ENCODE measurements around the gene FRMD8. TPM values are rescaled to one million over a fixed set of nuclear protein-coding genes. Genes with fewer than 3 reads are reported as not detected.
A peak's percentile ranks its signal among the peaks of the same experiment; 100 is the strongest.

The FRMD8 gene
- total RNA-seq, 1 experiment from 2014 or later = 51.1 TPM

DNA sequence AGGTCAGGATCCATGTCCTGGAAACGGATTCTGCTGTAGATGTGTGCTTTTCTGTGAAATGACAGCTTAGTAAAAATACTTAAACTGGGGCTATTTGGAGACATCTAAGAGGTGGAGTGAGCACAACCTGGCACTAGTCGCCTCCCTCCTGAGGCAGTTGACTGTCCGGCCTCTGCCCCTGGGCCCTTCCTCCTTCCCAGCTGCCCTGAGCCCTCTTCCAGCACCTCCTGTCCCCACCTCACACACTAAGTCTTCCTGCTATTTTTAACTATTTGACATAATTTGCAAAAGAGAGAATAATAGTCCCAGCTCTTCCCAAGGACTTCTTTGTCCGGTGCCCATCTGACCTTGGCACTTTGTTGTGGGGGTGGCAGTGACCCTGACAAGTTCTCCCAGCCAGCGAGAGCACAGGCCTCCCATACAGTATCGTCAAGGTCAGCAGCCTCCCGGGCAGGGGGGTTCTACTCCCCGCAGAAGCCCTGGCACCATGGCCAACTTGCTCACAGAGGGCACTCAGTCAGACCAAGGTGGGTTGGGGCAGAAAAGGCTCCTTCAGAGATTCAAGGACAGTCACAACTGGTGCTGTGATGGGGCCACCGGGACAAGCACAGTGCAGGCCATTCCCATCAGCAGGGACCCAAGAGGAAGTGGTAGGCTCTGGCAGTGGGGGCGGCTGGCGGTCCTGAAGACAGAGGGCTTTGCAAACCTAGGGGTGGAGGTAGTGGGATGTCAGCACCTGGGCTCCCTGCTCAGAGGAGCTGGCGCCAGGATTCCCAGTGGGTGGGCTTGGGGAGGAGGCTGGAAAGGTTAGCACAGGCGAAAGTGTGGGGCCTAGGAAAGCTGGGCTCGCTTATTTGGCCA, 30.6 kb downstream of the FRMD8 start:
- POLR2A ChIA-PET (ENCODE audit: low non-redundant PET) = interaction anchor here (1.0 to 1.2 kb wide), 3 partner anchors 8 to 82 kb away, joined by 3 to 6 read pairs (median 5); partner anchors contain the start of gene MALAT1
- BruUV-seq (replicated peaks) = no TSS peak
- peak overlapping the region; percentile 100 for H3K27ac ChIP-seq (ENCODE audit: low read depth, low read length, poor library complexity, severe bottlenecking)
- intact Hi-C loops (cut with micrococcal nuclease; ENCODE audit: unreplicated experiment) = loop anchor here (1.0 to 5.0 kb wide), 3 partner anchors 16 to 93 kb away; partner anchors contain the start of gene SLC25A45
- TF ChIP-seq EZH2 (IDR thresholded peaks at IDR 0.05; ENCODE audit: borderline replicate concordance, low read depth, low read length, poor library complexity, severe bottlenecking) = no peak
- TF ChIP-seq, protein P1, sequence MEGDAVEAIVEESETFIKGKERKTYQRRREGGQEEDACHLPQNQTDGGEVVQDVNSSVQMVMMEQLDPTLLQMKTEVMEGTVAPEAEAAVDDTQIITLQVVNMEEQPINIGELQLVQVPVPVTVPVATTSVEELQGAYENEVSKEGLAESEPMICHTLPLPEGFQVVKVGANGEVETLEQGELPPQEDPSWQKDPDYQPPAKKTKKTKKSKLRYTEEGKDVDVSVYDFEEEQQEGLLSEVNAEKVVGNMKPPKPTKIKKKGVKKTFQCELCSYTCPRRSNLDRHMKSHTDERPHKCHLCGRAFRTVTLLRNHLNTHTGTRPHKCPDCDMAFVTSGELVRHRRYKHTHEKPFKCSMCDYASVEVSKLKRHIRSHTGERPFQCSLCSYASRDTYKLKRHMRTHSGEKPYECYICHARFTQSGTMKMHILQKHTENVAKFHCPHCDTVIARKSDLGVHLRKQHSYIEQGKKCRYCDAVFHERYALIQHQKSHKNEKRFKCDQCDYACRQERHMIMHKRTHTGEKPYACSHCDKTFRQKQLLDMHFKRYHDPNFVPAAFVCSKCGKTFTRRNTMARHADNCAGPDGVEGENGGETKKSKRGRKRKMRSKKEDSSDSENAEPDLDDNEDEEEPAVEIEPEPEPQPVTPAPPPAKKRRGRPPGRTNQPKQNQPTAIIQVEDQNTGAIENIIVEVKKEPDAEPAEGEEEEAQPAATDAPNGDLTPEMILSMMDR (conservative IDR thresholded peaks at IDR 0.05; ENCODE audit: low read depth, low read length) = no peak
- CTCF ChIA-PET = interaction anchor here (1.0 to 4.1 kb wide), 5 partner anchors 16 to 92 kb away, joined by 3 to 92 read pairs (median 5); no protein-coding TSS in a partner anchor
- peaks cover 2% of the 10 kb centered on the region for H3K36me3 ChIP-seq (ENCODE audit: insufficient read depth, low read length, poor library complexity, severe bottlenecking)
- H3K27me3 ChIP-seq (replicated peaks; ENCODE audit: insufficient read depth, low read depth, low read length, poor library complexity) = no peaks in the 10 kb centered on the region
- H3K4me1 ChIP-seq (ENCODE audit: insufficient read depth, low read length, poor library complexity, severe bottlenecking) = peaks cover 61% of the 10 kb centered on the region
- no peaks in the 10 kb centered on the region for H3K9me3 ChIP-seq (ENCODE audit: low read depth, low read length, poor library complexity, severe bottlenecking)
- peak overlapping the region; percentile 22 for H3K4me3 ChIP-seq (ENCODE audit: low read depth, low read length, poor library complexity, severe bottlenecking)
- no peak for DNase-seq (ENCODE audit: low spot score)

DNA sequence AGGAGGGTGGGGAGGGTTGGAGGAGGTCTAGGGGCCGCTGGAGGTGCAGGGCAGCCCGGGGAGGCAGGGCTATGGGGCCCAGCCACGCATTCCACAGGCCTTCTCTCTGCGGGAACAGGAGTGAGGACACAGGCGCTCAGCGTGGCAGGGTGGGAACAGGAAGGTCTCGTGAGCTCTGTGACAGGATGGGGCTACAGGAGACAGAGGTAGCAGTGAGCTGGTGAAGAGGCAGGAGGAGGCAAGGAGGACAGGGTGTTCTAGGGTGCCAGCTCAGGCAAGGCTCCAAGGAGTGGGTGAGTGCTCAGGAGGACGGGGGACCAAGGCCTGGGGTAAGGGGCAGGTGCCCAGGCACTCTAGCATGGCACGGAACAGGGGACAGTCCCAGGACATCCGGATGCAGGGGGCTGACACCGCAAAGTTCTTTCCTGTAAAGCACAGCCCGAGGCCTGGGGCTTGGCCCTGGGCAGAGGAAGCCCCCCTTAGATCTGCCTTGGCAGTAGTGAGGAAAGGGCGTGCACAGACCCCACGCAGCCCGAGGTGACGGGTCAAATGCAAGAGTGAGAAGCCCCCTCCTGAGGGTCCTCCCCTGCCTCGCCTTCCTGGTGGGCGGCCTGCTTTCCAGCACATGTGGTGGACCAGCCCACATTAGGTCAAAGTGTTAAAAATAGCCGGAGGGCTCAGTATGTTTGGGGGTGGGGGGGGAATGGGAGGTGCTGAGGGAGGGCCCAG, 31.4 kb downstream of the FRMD8 start:
- POLR2A ChIA-PET (ENCODE audit: low non-redundant PET) = interaction anchor here (0.5 to 1.2 kb wide), 2 partner anchors 19 to 81 kb away, joined by 5 to 11 read pairs; partner anchors contain the start of gene MALAT1
- DNase-seq (ENCODE audit: low spot score) = peak; percentile 44
- TF ChIP-seq, protein P1 (conservative IDR thresholded peaks at IDR 0.05; ENCODE audit: low read depth, low read length) = no peak
- no peak for TF ChIP-seq EZH2 (IDR thresholded peaks at IDR 0.05; ENCODE audit: borderline replicate concordance, low read depth, low read length, poor library complexity, severe bottlenecking)
- Histone ChIP-seq H3K4me1 (ENCODE audit: insufficient read depth, low read length, poor library complexity, severe bottlenecking) (peaks cover 69% of the 10 kb centered on the region), H3K4me3 (ENCODE audit: low read depth, low read length, poor library complexity, severe bottlenecking) (no peak overlapping the region), H3K9me3 (ENCODE audit: low read depth, low read length, poor library complexity, severe bottlenecking) (no peaks in the 10 kb centered on the region), H3K27ac (ENCODE audit: low read depth, low read length, poor library complexity, severe bottlenecking) (peak overlapping the region; percentile 100), H3K36me3 (ENCODE audit: insufficient read depth, low read length, poor library complexity, severe bottlenecking) (no peaks in the 10 kb centered on the region), H3K27me3 (replicated peaks; ENCODE audit: insufficient read depth, low read depth, low read length, poor library complexity) (no peaks in the 10 kb centered on the region)
- CTCF ChIA-PET = interaction anchor here (0.6 to 4.1 kb wide), 3 partner anchors 27 to 155 kb away, joined by 4 to 92 read pairs (median 5); partner anchors contain the start of gene FAM89B
- BruUV-seq (replicated peaks) = no TSS peak
- intact Hi-C loops (cut with micrococcal nuclease; ENCODE audit: unreplicated experiment) = loop anchor here (2.0 to 5.0 kb wide), 2 partner anchors 36 to 85 kb away; partner anchors contain the start of gene SLC25A45

DNA sequence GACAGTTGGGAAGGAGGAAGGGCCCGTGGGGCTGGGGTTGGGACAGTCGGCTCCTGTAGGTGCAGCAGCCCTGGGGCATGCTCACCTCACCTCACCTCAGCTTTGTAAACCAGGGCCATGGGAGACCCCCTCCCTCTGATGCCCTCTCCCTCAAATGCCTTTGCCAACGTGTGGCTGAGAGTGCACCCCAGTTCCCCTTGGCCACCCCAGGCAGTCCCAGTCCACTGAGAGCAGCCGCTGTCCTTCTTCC, 31.9 kb downstream of the FRMD8 start:
- intact Hi-C loops (cut with micrococcal nuclease; ENCODE audit: unreplicated experiment) = loop anchor here (2.0 to 5.0 kb wide), 2 partner anchors 36 to 84 kb away; partner anchors contain the start of gene SLC25A45
- ChIA-PET CTCF (interaction anchor here (0.6 to 4.1 kb wide), 2 partner anchors 90 to 91 kb away, joined by 4 to 92 read pairs; no protein-coding TSS in a partner anchor), POLR2A (ENCODE audit: low non-redundant PET) (interaction anchor here (1.7 kb wide), 1 partner anchor 81 kb away, joined by 17 read pairs; the partner anchor contains the start of gene MALAT1)
- Histone ChIP-seq H3K27me3 (replicated peaks; ENCODE audit: insufficient read depth, low read depth, low read length, poor library complexity) (no peaks in the 10 kb centered on the region), H3K36me3 (ENCODE audit: insufficient read depth, low read length, poor library complexity, severe bottlenecking) (no peaks in the 10 kb centered on the region), H3K4me1 (ENCODE audit: insufficient read depth, low read length, poor library complexity, severe bottlenecking) (peaks cover 69% of the 10 kb centered on the region), H3K9me3 (ENCODE audit: low read depth, low read length, poor library complexity, severe bottlenecking) (no peaks in the 10 kb centered on the region), H3K27ac (ENCODE audit: low read depth, low read length, poor library complexity, severe bottlenecking) (peak overlapping the region; percentile 100), H3K4me3 (ENCODE audit: low read depth, low read length, poor library complexity, severe bottlenecking) (peak overlapping the region; percentile 9)
- no peak for TF ChIP-seq EZH2 (IDR thresholded peaks at IDR 0.05; ENCODE audit: borderline replicate concordance, low read depth, low read length, poor library complexity, severe bottlenecking)
- TF ChIP-seq, protein P1 (conservative IDR thresholded peaks at IDR 0.05; ENCODE audit: low read depth, low read length) = no peak
- DNase-seq (ENCODE audit: low spot score) = no peak
- BruUV-seq (replicated peaks) = no TSS peak

Data from A673 (cell line).